Erythroblast (primary cell): ENCODE results near the gene AQP10.
"Not testable (repeated sequence)": the region's sequence is repeated elsewhere in the genome, so short reads cannot be mapped to it uniquely, and the experiment has no call there.

Experiments
- GATA1 ChIP-seq: IDR thresholded peaks from 2 replicates; pipeline ENCODE4 v1.6.1; 2011; ENCODE audit warnings: low read depth, mild to moderate bottlenecking, control low read depth, low read length, moderate library complexity
- POLR2A ChIP-seq: IDR thresholded peaks from 2 replicates; pipeline ENCODE4 v1.6.1; 2011; ENCODE audit warnings: mild to moderate bottlenecking, low read length

- not testable (repeated sequence) for TF ChIP-seq POLR2A, GATA1
Observed at GRCh38 chr1:154309136-154309535, 11.8 kb upstream of the AQP10 start.
